Lower lobe of right lung (tissue), 2 donors: ENCODE data around the gene CPNE1. TPM values are rescaled to one million over a fixed set of nuclear protein-coding genes. Genes with fewer than 3 reads are reported as not detected.
"Not testable (repeated sequence)": the region's sequence is repeated elsewhere in the genome, so short reads cannot be mapped to it uniquely, and the experiment has no call there.

Experiments used
- ATAC-seq, 2 donors: fragments of 200-7000 bp; cut with Tn5 transposase; one replicate each; pipeline ENCODE4 v1.9.1; 2020 to 2022; ENCODE audit warnings: mild to moderate bottlenecking in 2 of 2, moderate library complexity in 2 of 2
- DNase-seq: peaks from one replicate; pipeline ENCODE4 v3.0.0-alpha.2; 2020
- H3K27ac ChIP-seq: fragments of 200-600 bp; one replicate; pipeline ENCODE4 v1.8.0; 2022
- H3K27me3 ChIP-seq: fragments of 200-600 bp; one replicate; pipeline ENCODE4 v1.8.0; 2022; ENCODE audit warnings: low read depth
- H3K36me3 ChIP-seq: fragments of 200-600 bp; one replicate; pipeline ENCODE4 v1.8.0; 2022; ENCODE audit warnings: mild to moderate bottlenecking
- H3K4me1 ChIP-seq: fragments of 200-600 bp; one replicate; pipeline ENCODE4 v1.8.0; 2022
- H3K4me3 ChIP-seq: fragments of 200-600 bp; one replicate; pipeline ENCODE4 v1.8.0; 2022; ENCODE audit warnings: mild to moderate bottlenecking
- H3K9me3 ChIP-seq: fragments of 200-600 bp; one replicate; pipeline ENCODE4 v1.8.0; 2022
- intact Hi-C: fragments of 100-400 bp; cut with DNase I; formaldehyde crosslinking; loops from one replicate; pipeline ENCODE4 v1.11.0; 2022
- long read RNA-seq: library from polyadenylated mRNA; unstranded; transcript quantifications from one replicate; pipeline ENCODE4 v2.0.0, GENCODE V29; 2021
- total RNA-seq: library from RNA; stranded (reverse); fragmentation: NEBNext Ultra II Directional; extraction: Animal tissue kit (Norgen Biotek cat#: 25700); gene quantifications from one replicate; pipeline ENCODE4 v1.2.1, GENCODE V29; 2021
- TF ChIP-seq, protein P1 (sequence below): fragments of 200-600 bp; IDR thresholded peaks from one replicate; pipeline ENCODE4 v1.8.0; 2022; ENCODE audit warnings: antibody characterized with exemption, mild to moderate bottlenecking
- donor health status: DM: no; HTN: yes; CAD: no; lungs with severe emphysema.

CPNE1 gene
- 154 TPM for total RNA-seq
- long read RNA-seq, transcript CPNE1-204 (16 exons, 1,928 nt): major isoform, 34 of 133 reads
- long read RNA-seq, partial matches to known transcripts: 26 of 133 reads
- long read RNA-seq, other reads (novel, unspliced or antisense): 70 of 133 reads

DNA sequence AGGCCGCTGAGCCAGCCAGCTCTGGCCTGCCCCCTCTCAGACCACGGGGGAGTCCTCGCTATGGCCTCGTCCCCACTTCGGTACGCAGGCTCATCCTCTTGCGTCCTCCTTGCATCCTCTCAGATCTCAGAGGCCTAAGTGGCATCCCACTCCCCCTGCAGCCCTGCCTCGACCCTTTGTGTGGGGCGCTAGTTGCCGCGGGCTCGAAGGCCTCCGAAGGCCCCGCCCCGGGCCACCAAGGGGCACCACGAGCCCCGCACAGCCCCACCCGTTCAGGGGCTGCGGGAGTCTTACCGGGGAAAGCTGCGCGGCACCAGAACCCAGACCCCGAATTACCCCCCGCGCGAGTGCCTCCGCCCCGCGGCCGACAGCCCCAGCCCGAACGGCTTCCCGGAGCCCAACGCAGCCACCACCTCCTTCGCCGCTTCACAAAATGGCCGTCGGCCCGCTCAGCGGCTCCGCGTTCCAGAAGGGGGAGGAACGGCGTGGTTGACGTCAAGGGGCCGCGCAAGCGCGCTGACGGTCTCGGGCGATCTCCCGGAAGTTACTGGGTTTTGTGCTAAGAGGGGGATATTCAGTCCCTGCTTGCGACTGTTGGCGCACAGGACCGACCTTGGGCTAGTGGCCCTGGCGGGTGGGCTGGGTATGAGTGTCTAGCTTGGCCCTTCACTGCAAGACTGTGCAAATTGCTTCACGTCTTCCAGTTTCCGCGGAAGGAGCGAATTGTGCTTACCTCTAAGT lies at the start of gene CPNE1, which contains the start of gene RBM12:
Gene CPNE1 (minus strand): TSS at position 435 of the 741 bp plus-strand sequence. CDS start 31,977 bp downstream, outside the sequence.
Gene RBM12 (minus strand): TSS at position 435 of the 741 bp plus-strand sequence. CDS start 9,578 bp downstream, outside the sequence.
- no peaks in the 10 kb centered on the region for H3K9me3 ChIP-seq

GRCh38 chr20:35714127-35714526 lies 49.4 kb upstream of the CPNE1 start:
- Histone ChIP-seq H3K9me3 (no peaks in the 10 kb centered on the region), H3K27ac (no peak overlapping the region), H3K27me3 (no peaks in the 10 kb centered on the region), H3K36me3 (peaks cover 100% of the 10 kb centered on the region), H3K4me3 (no peak overlapping the region), H3K4me1 (peaks cover 39% of the 10 kb centered on the region)
- no peak for ATAC-seq
- intact Hi-C loops: no loop called here
- TF ChIP-seq, protein P1, sequence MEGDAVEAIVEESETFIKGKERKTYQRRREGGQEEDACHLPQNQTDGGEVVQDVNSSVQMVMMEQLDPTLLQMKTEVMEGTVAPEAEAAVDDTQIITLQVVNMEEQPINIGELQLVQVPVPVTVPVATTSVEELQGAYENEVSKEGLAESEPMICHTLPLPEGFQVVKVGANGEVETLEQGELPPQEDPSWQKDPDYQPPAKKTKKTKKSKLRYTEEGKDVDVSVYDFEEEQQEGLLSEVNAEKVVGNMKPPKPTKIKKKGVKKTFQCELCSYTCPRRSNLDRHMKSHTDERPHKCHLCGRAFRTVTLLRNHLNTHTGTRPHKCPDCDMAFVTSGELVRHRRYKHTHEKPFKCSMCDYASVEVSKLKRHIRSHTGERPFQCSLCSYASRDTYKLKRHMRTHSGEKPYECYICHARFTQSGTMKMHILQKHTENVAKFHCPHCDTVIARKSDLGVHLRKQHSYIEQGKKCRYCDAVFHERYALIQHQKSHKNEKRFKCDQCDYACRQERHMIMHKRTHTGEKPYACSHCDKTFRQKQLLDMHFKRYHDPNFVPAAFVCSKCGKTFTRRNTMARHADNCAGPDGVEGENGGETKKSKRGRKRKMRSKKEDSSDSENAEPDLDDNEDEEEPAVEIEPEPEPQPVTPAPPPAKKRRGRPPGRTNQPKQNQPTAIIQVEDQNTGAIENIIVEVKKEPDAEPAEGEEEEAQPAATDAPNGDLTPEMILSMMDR: no peak
- DNase-seq: no peak

More for the DNA sequence above, at the start of gene CPNE1, which contains the start of gene RBM12:
- intact Hi-C loops: no loop called here
- Histone ChIP-seq H3K4me1 (peaks cover 39% of the 10 kb centered on the region), H3K4me3 (peak within 1 kb of the TSS; percentile 81), H3K27ac (peak within 1 kb of the TSS; percentile 98), H3K27me3 (no peaks in the 10 kb centered on the region), H3K36me3 (peaks cover 15% of the 10 kb centered on the region)
- DNase-seq: peak; percentile 94
- peak; percentile 97 for ATAC-seq
- TF ChIP-seq, protein P1: no peak

- DNase-seq, H3K27ac ChIP-seq, intact Hi-C loops, H3K27me3 ChIP-seq, H3K9me3 ChIP-seq, ATAC-seq, H3K4me3 ChIP-seq: not testable (repeated sequence)
- Histone ChIP-seq H3K36me3 (peaks cover 100% of the 10 kb centered on the region), H3K4me1 (peaks cover 41% of the 10 kb centered on the region)
Measured at GRCh38 chr20:35713120-35713519, 48.4 kb upstream of the CPNE1 start.

DNA sequence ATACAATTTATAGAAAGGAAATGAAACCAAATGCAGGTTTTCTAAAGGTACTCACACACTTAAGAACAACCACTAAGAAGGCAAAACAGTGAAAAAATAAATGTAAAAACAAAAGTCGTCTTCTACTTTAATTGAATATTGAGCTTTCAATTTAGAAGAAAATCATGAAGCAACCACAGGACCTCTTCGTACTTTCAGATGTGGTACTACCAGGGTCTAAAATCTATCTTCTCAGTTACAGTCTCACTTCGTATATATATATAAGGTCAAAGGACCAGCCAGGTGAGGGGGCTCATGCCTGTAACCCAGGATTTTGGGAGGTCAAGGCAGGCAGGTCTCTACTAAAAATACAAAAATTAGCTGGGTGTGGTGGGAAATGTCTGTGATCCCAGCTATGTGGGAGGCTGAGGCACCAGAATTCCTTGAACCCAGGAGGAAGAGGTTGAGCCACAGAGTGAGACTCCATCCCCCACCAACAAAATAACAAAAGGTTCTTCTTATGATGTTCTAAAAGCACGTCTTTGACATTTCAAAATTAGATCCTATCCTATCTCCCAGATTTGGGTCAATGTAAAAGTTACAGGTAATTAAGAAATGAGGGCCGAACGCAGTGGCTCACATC lies 47.0 kb upstream of the CPNE1 start:
- ATAC-seq (no peak), DNase-seq (no peak)
- H3K4me1 ChIP-seq: peaks cover 41% of the 10 kb centered on the region
- H3K9me3 ChIP-seq: no peaks in the 10 kb centered on the region
- intact Hi-C loops: no loop called here
- H3K36me3 ChIP-seq: peaks cover 100% of the 10 kb centered on the region
- TF ChIP-seq, protein P1: no peak
- no peaks in the 10 kb centered on the region for H3K27me3 ChIP-seq
- no peak overlapping the region for H3K27ac ChIP-seq
- no peak overlapping the region for H3K4me3 ChIP-seq

GRCh38 chr20:35710884-35711587 lies 46.3 kb upstream of the CPNE1 start:
- Histone ChIP-seq H3K9me3 (no peaks in the 10 kb centered on the region), H3K27ac (no peak overlapping the region), H3K27me3 (no peaks in the 10 kb centered on the region), H3K4me1 (peaks cover 41% of the 10 kb centered on the region), H3K36me3 (peaks cover 100% of the 10 kb centered on the region), H3K4me3 (no peak overlapping the region)
- DNase-seq: no peak
- TF ChIP-seq, protein P1: no peak
- intact Hi-C loops: no loop called here
- no peak for ATAC-seq
